Forelimb muscle (tissue), 1 donor: ENCODE measurements around the gene TMEM240. TPM values are rescaled to one million over a fixed set of nuclear protein-coding genes. Genes with fewer than 3 reads are reported as not detected.
A peak's percentile ranks its signal among the peaks of the same experiment; 100 is the strongest.

Experiments used
- DNase-seq: peaks from one replicate; pipeline ENCODE4 v3.0.0-alpha.2; 2013; ENCODE audit warnings: low read depth
- polyA plus RNA-seq: library from polyadenylated mRNA; unstranded; fragments of 120-200 nt; gene quantifications from one replicate; pipeline ENCODE4 v1.2.1, GENCODE V29; 2013; ENCODE audit not compliant: insufficient read length

The TMEM240 gene
- 4.1 TPM for polyA plus RNA-seq

GRCh38 chr1:1540090-1540817, at the start of gene TMEM240:
TMEM240 (minus strand) TSS chr1:1540624; CDS start chr1:1540346, 278 bp downstream.
- DNase-seq: peak; percentile 32

DNA sequence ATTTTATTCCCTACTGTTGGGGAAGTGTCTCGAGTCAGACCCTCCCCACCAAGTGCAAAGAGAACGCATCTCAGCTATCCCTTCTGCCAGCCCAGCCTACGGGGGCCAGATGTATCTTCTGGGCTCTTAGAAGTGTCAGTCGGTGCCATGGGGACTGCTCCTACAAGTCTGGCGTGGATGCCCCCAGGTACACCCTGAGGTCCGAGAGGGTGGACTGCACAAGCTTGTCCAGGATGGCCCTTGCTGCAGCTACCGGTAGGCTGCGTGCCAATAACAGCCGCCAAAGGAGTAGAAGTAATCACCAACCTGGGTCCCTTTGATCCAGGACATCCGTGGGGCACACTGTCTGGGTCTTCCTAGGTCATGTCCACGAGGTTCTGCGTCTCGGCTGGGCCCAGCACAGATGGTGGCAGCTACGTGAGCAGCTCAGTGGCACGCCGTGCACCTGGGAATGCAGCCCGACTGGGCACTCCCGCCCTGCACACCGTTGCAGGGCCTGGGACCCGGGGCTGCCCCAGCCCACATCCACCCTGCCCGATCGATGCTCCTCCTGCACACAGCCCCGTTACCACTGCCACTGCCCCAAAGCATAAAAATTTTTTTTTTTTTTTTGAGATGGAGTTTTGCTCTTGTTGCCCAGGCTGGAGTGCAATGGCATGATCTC, 43.1 kb upstream of the TMEM240 start:
- no peak for DNase-seq

DNA sequence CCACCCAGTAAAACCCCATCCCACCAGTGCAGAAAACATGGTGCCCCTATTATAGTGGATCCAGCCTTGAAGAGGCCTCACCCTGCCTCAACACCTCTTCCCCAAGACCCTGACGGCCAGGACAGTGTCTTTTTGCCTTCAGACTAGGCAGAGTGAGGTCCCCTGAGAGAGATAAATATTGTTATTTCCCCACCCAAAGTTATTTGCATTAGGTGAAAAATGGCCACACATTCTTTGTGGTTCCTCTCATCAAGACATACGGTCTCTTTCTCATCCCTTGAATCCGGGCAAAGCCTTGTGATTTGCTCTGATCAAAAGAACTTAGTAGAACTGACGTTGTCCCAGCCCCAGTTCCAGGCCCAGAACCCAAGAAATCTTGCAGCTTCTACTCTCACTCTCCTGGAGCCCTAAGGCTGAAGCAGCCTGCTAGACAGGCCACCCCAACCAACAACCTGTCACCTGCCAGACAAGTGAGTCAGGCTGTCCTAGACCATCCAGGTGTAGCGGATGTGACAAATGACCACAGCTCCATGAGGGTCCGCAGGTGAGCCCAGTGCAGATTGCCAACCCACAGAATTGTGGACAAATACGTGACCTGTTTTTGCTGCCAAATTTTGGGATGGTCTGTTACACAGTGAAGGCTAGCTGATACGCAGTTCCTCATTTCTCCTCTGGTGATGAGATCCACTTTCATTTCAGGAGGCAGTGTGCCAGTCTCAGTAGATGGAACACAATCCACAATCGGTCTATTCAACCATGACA, 42.3 kb upstream of the TMEM240 start:
- DNase-seq: no peak

GRCh38 chr1:1578371-1578940, 38.0 kb upstream of the TMEM240 start:
- DNase-seq: no peak

DNA sequence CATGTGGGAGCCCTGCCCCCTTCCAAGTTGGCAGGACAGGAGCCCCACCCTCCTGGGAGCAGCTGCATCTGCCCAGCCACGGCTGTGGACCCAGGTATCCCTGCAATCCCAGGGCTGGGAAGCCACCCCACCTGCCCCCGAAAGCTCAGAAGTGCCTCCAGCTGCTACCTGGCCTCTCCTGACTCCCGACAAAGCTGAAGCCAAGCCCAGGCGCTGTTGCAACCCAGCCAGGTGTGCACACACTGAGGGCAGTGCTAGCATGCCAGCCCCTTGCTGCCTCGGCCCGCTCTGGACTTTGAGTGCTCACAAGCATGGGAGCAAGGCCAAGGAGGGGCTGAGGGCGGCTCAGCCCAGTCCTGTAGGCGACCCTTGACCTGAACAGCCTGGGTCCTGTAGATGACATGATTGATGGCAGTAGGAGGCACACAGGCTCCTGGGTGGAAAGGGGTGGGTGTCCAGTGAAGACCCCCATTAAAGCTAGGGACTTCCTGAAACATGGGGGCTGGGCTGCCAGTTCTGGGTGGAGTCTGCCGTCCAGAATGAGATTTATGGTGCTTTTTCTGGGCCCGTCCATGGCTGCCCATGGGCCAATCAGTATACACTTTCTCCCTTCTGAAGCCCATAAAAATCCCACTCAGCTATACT, 37.1 kb upstream of the TMEM240 start:
- no peak for DNase-seq

DNA sequence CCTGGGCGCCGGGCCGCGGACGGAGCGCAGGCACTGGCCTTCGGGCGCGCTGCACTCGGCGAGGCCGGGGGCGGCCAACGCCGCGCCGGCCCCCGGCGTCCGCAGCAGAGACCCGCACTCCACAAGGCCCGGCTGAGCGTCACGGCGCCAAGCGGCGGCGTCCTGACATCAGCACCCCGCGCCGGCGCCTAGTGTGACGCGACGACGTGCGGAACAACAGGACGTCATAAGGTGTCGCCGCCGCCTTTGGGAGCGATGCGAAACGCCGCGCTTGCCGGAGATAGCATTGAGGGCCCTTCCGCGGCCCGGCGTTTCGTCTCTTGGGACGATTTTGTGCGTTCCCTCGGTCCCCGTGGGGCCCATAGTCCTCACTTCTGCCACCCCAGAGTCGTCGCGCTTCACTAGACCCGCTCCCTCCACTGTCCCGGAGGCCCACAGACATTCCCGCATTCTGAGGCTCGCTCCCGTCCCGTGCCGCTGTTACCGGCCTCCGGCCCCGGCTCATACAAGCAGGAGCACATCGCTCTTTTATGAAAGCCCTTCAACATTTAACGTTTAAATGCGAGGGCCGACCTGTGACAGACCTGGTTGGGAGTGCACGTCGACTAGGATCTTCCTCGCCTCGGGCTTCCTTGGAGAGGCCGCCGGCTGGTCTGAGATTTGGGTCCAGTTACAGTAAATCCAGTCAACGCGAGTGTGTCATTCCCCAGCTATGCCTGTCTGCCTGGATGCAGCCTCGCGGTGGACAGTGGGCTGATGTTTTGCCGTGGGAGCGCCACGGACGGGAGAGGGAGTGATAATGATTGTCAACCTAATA, 34.5 kb upstream of the TMEM240 start, which contains the start of gene SSU72:
Gene SSU72 (minus strand): TSS at position 143 of the 817 bp plus-strand sequence. CDS start 306 bp downstream, outside the sequence.
- peak; percentile 70 for DNase-seq

- no peak for DNase-seq
These were observed 33.7 kb upstream of the TMEM240 start for GRCh38 chr1:1573843-1574720.

GRCh38 chr1:1569341-1569740, 28.9 kb upstream of the TMEM240 start:
- DNase-seq: no peak

DNA sequence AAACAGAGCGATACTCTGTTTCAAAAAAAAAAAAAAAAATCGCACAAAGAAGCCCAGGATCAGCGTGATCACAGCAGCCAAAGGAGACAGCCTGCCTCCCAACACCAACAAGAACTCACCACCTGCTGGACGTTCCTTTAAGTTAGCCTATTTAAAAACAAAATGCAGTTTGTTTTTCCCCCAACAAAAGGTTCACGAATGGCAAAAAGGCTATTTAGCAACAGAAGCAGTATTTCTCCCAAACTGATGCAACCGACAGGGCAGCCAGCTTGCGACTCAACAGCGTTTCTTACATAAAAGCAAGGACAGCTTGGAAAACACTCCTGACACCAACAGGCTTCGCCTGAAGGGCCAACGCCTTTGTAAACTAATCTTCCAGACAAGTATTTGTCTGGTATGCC, 27.5 kb upstream of the TMEM240 start:
- DNase-seq: no peak

- no peak for DNase-seq
These were observed 26.9 kb upstream of the TMEM240 start for GRCh38 chr1:1567152-1567875.

DNA sequence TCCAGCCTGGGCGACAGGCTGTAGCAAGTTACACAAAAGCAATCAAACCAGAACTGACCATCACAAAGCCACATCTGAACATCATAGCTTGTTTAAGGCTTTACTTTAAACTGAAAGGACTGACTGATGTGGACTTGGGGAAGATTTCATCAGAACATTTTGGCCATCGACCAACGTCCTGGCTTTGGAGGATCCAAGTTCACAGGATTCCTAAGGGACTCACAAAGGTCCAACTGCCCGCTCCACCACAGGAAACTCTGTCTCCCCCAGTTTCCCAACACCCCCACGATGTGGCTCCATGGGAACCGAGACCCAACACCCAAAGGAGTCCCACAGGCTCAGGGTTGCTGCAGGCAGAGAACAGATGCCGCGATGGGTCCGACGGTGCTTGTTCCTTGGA, 24.9 kb upstream of the TMEM240 start:
- no peak for DNase-seq

DNA sequence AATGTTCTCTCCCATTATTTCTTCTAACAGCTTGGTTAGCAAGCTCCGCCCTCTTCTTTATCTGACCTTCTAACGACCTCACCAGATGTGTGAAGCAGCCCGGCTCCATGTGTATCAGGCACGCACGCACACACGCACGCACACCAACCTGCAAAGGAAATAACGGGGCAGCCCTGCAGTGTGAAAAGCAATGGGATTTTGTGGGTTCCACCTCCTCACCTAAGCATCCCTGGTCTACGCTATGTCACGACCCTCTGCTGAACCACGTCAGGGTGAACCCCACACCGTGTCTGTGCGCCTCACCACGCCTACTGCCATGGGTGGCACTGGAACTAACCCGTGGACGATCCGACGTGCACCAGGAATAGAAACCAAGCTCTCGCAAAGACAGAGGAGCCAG, 23.8 kb upstream of the TMEM240 start:
- no peak for DNase-seq

GRCh38 chr1:1563688-1564087, 23.3 kb upstream of the TMEM240 start:
- no peak for DNase-seq

GRCh38 chr1:1562556-1563195, 22.3 kb upstream of the TMEM240 start:
- DNase-seq: no peak

- no peak for DNase-seq
These were observed 21.5 kb upstream of the TMEM240 start for GRCh38 chr1:1561801-1562470.

- no peak for DNase-seq
These were observed 19.8 kb upstream of the TMEM240 start for GRCh38 chr1:1560178-1560577.

- DNase-seq: no peak
These were observed 18.6 kb upstream of the TMEM240 start for GRCh38 chr1:1559066-1559465.

- no peak for DNase-seq
These were observed 18.2 kb upstream of the TMEM240 start for GRCh38 chr1:1558591-1558990.
